ENCODE measurements around the gene CYTH3. TPM values are rescaled to one million over a fixed set of nuclear protein-coding genes. Genes with fewer than 3 reads are reported as not detected.
"Not testable (repeated sequence)": the region's sequence is repeated elsewhere in the genome, so short reads cannot be mapped to it uniquely, and the experiment has no call there.

Gene CYTH3
- total and polyA plus RNA-seq, 12 donors, result 15.9 to 27.9 (median 20.5) TPM

GRCh38 chr7:6193709-6194108 is 78.7 kb downstream of the CYTH3 start:
- H3K27ac ChIP-seq, result no peak overlapping the region
- DNase-seq, result no peak
- H3K36me3 ChIP-seq, result peaks cover 0 to 17% (median 6%) of the 10 kb centered on the region in 9 donors
- WGBS, 2 donors, result 78 to 80% methylated on average over 8 of the region's 8 CpGs
- H3K27me3 ChIP-seq, result no peaks in the 10 kb centered on the region
- H3K9me3 ChIP-seq, result no peaks in the 10 kb centered on the region
- intact Hi-C loops (cut with DNase I), result no loop called here
- no peak for TF ChIP-seq CTCF (IDR thresholded peaks at IDR 0.05)
- no peak overlapping the region for H3K4me3 ChIP-seq
- peaks cover 0 to 50% (median 15%) of the 10 kb centered on the region in 9 donors for H3K4me1 ChIP-seq
- ATAC-seq, result no peak

GRCh38 chr7:6190563-6190962 is 81.9 kb downstream of the CYTH3 start:
- DNase-seq; intact Hi-C loops (cut with DNase I); H3K27me3 ChIP-seq; H3K27ac ChIP-seq; H3K4me3 ChIP-seq; H3K9me3 ChIP-seq; ATAC-seq: not testable (repeated sequence)
- Histone ChIP-seq H3K4me1 (peaks cover 0 to 29% (median 0%) of the 10 kb centered on the region in 9 donors), H3K36me3 (peaks cover 0 to 47% (median 22%) of the 10 kb centered on the region in 9 donors)
- WGBS, 2 donors, result 79 to 81% methylated on average over 7 of the region's 7 CpGs

DNA sequence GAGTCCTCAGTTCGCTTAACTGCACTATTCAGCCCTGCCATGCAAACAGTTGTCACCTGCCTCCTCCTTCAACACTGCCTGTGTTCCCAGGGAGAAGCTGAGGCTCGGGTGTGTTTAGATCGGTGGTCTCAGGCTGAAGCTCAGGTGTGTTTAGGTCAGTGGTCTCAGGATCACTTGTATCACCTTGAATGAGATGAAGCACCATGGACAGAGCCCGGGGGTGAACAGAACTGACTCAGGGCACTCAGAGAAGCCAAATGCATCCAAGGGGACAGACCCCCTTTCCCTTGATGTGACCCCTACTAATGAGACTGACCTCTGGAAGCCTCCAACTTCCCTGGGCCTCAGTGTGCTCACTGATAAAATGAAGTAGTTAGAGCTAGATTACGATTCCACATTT is 84.0 kb downstream of the CYTH3 start:
- Histone ChIP-seq H3K4me3 (no peak overlapping the region), H3K27me3 (no peaks in the 10 kb centered on the region), H3K36me3 (peaks cover 0 to 69% (median 22%) of the 10 kb centered on the region in 9 donors), H3K27ac (no peak overlapping the region), H3K4me1 (peaks cover 0 to 18% (median 0%) of the 10 kb centered on the region in 9 donors), H3K9me3 (no peaks in the 10 kb centered on the region)
- 92 to 94% methylated on average over 5 of the region's 5 CpGs for WGBS, 2 donors
- ATAC-seq (no peak), DNase-seq (no peak)
- no peak for TF ChIP-seq CTCF (IDR thresholded peaks at IDR 0.05)
- intact Hi-C loops (cut with DNase I), result no loop called here

DNA sequence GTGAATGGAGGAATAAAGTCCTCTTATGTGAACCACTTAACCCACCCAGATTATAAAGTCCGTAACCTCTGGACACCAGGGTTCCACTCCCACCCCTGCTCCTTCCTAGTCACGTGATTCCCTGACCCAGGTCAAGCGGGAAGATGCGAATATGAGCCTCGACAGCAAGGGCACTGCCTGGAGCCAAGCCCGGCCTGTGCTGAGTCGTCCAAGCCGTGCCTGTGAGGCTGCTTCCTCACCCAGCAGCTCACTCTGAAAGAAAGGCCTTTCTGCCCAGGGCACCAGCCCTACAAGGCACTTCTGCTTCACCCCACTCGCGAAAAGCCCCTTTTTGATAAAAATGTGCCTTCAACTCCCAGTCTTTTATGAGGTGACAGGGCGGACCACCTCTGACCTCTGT is 85.8 kb downstream of the CYTH3 start:
- intact Hi-C loops (cut with DNase I), result no loop called here
- peak in 1 of 8 donors; percentile 74 for ATAC-seq
- WGBS, 2 donors, result 82 to 85% methylated on average over 11 of the region's 11 CpGs

More for the DNA sequence above, 85.8 kb downstream of the CYTH3 start:
- Histone ChIP-seq H3K27ac (no peak overlapping the region), H3K36me3 (peaks cover 0 to 87% (median 26%) of the 10 kb centered on the region in 9 donors), H3K27me3 (no peaks in the 10 kb centered on the region), H3K4me1 (peaks cover 0 to 16% (median 0%) of the 10 kb centered on the region in 9 donors), H3K9me3 (no peaks in the 10 kb centered on the region), H3K4me3 (no peak overlapping the region)
- TF ChIP-seq CTCF (IDR thresholded peaks at IDR 0.05), result no peak
- DNase-seq, result no peak

Measured in heart right ventricle (tissue), 16 donors.